ENCODE data around the gene TNIK.

- TF ChIP-seq TAF1 (IDR thresholded peaks at IDR 0.05; ENCODE audit: low read depth, low read length) (no peak), POLR2A (IDR thresholded peaks at IDR 0.05; ENCODE audit: low read depth, low read length) (no peak), POLR2AphosphoS5 (IDR thresholded peaks at IDR 0.05; ENCODE audit: low read depth, low read length) (no peak), SPI1 (IDR thresholded peaks at IDR 0.05; ENCODE audit: low read depth, low read length) (no peak), POU2F2 (IDR thresholded peaks at IDR 0.05; ENCODE audit: low read depth, low read length) (no peak), PAX5 (IDR thresholded peaks at IDR 0.05; ENCODE audit: insufficient read depth, low read length, severe bottlenecking) (no peak)
These were observed 405.3 kb downstream of the TNIK start for GRCh38 chr3:171054921-171055320.

All from GM12891 (cell line).